Measurements from ENCODE around the gene FASLG. TPM values are rescaled to one million over a fixed set of nuclear protein-coding genes. Genes with fewer than 3 reads are reported as not detected.

FASLG gene
- total RNA-seq, result not detected in 2 replicates

GRCh38 chr1:172658871-172659453 is at the start of gene FASLG:
Gene FASLG, plus strand, starts transcription at chr1:172659103. Its CDS starts 99 bp downstream, at chr1:172659202.

Other genes starting within 250 kb of the FASLG start
- not detected in 2 replicates for gene C1orf105, start 238.4 kb upstream of the FASLG start, total RNA-seq
- gene PIGC, start 215.0 kb upstream of the FASLG start, total RNA-seq, result 12.3 and 14.2 TPM in 2 replicates
- gene SUCO, start 126.0 kb upstream of the FASLG start, total RNA-seq, result 18.6 and 25.8 TPM in 2 replicates

Data from smooth muscle cell of bladder (primary cell).